ENCODE measurements around the gene LYL1.

LYL1 gene

DNA sequence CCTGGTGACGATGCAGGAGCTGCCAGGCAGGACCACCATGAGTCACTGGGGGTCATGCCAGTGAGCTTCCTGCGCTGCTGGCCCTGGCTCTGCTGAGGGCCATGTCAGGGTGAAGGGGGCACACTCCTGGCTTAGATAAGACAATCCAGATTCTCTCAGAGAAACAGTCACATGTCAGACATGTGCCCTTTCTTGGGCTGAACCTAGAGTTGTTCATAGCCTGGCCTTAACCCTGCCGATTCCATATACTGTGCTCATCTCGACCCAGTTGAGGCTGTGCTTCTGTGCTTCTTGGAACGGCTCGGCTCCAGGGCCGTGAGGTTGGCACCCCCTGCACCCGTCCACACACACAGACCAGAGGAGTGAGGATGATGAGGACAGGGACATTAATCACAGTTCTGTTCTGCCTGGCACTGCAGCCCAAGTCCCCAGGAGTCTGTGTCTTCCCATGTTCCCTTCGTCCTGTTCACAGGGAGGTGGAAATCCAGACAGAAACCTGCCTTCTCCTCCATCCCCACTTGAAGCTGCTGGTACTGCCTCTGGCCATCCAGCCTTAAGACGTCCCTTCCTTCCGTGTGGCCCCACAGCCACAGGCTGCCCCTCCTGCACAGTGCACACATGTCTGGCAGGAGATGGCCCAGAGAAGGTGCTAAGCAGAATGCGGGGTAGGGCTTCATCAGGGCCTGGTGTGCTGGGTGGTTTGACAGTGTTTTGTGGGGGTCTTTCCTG is 50.0 kb downstream of the LYL1 start:
- H3K4me1 ChIP-seq (ENCODE audit: low read depth, poor library complexity, severe bottlenecking), result peaks cover 12% of the 10 kb centered on the region
- TF ChIP-seq CTCF (conservative IDR thresholded peaks at IDR 0.05; ENCODE audit: low read depth, low read length), result no peak
- no peaks in the 10 kb centered on the region for H3K79me2 ChIP-seq (ENCODE audit: insufficient read depth, low read depth)
- H3K9ac ChIP-seq, result no peak overlapping the region
- H3K4me2 ChIP-seq, result no peak overlapping the region
- H3K36me3 ChIP-seq (ENCODE audit: insufficient read depth), result no peaks in the 10 kb centered on the region
- H2AFZ ChIP-seq (ENCODE audit: low read depth), result no peak overlapping the region
- H3K27me3 ChIP-seq (ENCODE audit: insufficient read depth, low read depth), result peaks cover 50% of the 10 kb centered on the region
- H4K20me1 ChIP-seq (ENCODE audit: insufficient read depth), result no peaks in the 10 kb centered on the region
- no peak overlapping the region for H3K27ac ChIP-seq
- no peak overlapping the region for H3K4me3 ChIP-seq (IDR thresholded peaks at IDR 0.05; ENCODE audit: insufficient read depth, low read depth, low read length)

- Histone ChIP-seq H3K79me2 (ENCODE audit: insufficient read depth, low read depth) (no peaks in the 10 kb centered on the region), H3K9ac (no peak overlapping the region), H3K36me3 (ENCODE audit: insufficient read depth) (no peaks in the 10 kb centered on the region), H3K4me3 (IDR thresholded peaks at IDR 0.05; ENCODE audit: insufficient read depth, low read depth, low read length) (no peak overlapping the region), H3K27me3 (ENCODE audit: insufficient read depth, low read depth) (peaks cover 51% of the 10 kb centered on the region), H4K20me1 (ENCODE audit: insufficient read depth) (no peaks in the 10 kb centered on the region), H3K4me1 (ENCODE audit: low read depth, poor library complexity, severe bottlenecking) (peaks cover 12% of the 10 kb centered on the region), H3K27ac (no peak overlapping the region), H3K4me2 (peak overlapping the region; percentile 78), H2AFZ (ENCODE audit: low read depth) (peak overlapping the region; percentile 73)
- TF ChIP-seq CTCF (conservative IDR thresholded peaks at IDR 0.05; ENCODE audit: low read depth, low read length), result no peak
Observed at GRCh38 chr19:13051557-13052165, 51.0 kb downstream of the LYL1 start.

GRCh38 chr19:13050274-13050673 is 52.4 kb downstream of the LYL1 start:
- Histone ChIP-seq H2AFZ (ENCODE audit: low read depth) (no peak overlapping the region), H3K36me3 (ENCODE audit: insufficient read depth) (no peaks in the 10 kb centered on the region)

More at GRCh38 chr19:13050274-13050673, 52.4 kb downstream of the LYL1 start:
- no peak for TF ChIP-seq CTCF (conservative IDR thresholded peaks at IDR 0.05; ENCODE audit: low read depth, low read length)
- no peak overlapping the region for H3K9ac ChIP-seq
- H3K27ac ChIP-seq, result no peak overlapping the region
- H3K4me1 ChIP-seq (ENCODE audit: low read depth, poor library complexity, severe bottlenecking), result peaks cover 12% of the 10 kb centered on the region
- no peak overlapping the region for H3K4me2 ChIP-seq
- H3K27me3 ChIP-seq (ENCODE audit: insufficient read depth, low read depth), result peaks cover 43% of the 10 kb centered on the region
- no peaks in the 10 kb centered on the region for H3K79me2 ChIP-seq (ENCODE audit: insufficient read depth, low read depth)
- H4K20me1 ChIP-seq (ENCODE audit: insufficient read depth), result no peaks in the 10 kb centered on the region
- H3K4me3 ChIP-seq (IDR thresholded peaks at IDR 0.05; ENCODE audit: insufficient read depth, low read depth, low read length), result no peak overlapping the region
